Measurements from ENCODE around the gene HKDC1. TPM values are rescaled to one million over a fixed set of nuclear protein-coding genes. Genes with fewer than 3 reads are reported as not detected.
A peak's percentile ranks its signal among the peaks of the same experiment; 100 is the strongest.

The HKDC1 gene
- total and polyA plus RNA-seq, 10 of the 15 experiments (the other 5 are each of a cell fraction or from before 2014, with no cell fraction given): 0.04 to 0.34 (median 0.13) TPM; not detected in 5

DNA sequence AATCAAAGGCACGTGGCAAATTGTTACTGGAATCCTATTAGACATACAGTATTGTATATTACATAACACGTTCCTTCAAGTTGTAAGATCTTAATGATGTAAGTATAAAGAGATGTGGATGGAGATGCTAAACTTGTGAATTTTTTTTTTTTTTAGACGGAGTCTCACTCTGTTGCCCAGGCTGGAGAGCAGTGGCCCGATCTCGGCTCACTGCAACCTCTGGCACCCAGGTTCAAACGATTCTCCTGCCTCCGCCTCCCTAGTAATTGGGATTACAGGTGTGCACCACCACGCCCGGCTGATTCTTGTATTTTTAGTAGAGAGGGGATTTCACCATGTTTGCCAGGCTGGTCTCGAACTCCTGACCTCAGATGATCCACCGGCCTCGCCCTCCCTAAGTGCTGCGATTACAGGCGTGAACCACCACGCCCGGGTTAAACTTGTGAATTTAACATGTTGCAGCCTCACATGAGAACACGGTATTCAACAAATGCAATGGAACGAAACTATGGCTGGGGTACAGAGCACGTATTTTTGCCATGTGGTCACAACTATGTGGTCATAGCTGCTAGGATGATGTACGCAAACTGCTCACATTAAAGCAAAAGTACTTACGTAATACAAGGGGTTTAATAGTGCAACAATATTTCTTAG is 40.9 kb upstream of the HKDC1 start:
- ChIA-PET CTCF (no interaction called here), RAD21 (ENCODE audit: unreplicated experiment) (no interaction called here), SMC1A (ENCODE audit: uncharacterized antibody, unreplicated experiment) (interaction anchor here (1.0 to 1.7 kb wide), 3 partner anchors 21 to 174 kb away, joined by 3 to 4 read pairs (median 3); no protein-coding TSS in a partner anchor), POLR2A (no interaction called here)
- Histone ChIP-seq H2AFZ (ENCODE audit: control insufficient read depth, low read depth, low read length) (peak overlapping the region; percentile 99), H3K27ac (ENCODE audit: control insufficient read depth, insufficient read depth) (peak overlapping the region; percentile 98), H3K27me3 (replicated peaks in 1 of 2; ENCODE audit: control insufficient read depth in 2 of 2, insufficient read depth in 2 of 2, low read length in 1 of 2) (no peaks in the 10 kb centered on the region), H3K36me3 (ENCODE audit: control insufficient read depth in 2 of 2, insufficient read depth in 2 of 2, low read length in 1 of 2) (no peaks in the 10 kb centered on the region), H3K9ac (ENCODE audit: control insufficient read depth, insufficient read depth, low read length) (peak overlapping the region; percentile 97), H3K4me3 (peak overlapping the region; percentile 86), H3K9me3 (replicated peaks; ENCODE audit: control insufficient read depth, insufficient read depth, low read length) (no peaks in the 10 kb centered on the region), H4K20me1 (ENCODE audit: control insufficient read depth, insufficient read depth) (no peaks in the 10 kb centered on the region), H3K4me2 (ENCODE audit: control insufficient read depth, insufficient read depth) (peak overlapping the region; percentile 82), H3K4me1 (ENCODE audit: control insufficient read depth, insufficient read depth, low read length) (peaks cover 4% of the 10 kb centered on the region; the same call in 1 of the 2 replicates), H3K79me2 (ENCODE audit: control insufficient read depth, insufficient read depth, low read length) (peaks cover 35% of the 10 kb centered on the region)
- intact Hi-C loops (cut with micrococcal nuclease; ENCODE audit: unreplicated experiment) (no loop called here), in situ Hi-C loops (cut with MboI) (no loop called here)
- 25% methylated on average over 21 of the region's 21 CpGs for WGBS (ENCODE audit: insufficient coverage, insufficient replicate concordance, low lambda C conversion rate, missing lambda C conversion rate)
- FAIRE-seq (no peak), DNase-seq (ENCODE audit: low read depth, low spot score) (no peak), ATAC-seq (peak; percentile 36)
- BruUV-seq (replicated peaks): TSS peak; percentile 98
- TF ChIP-seq, protein P1, sequence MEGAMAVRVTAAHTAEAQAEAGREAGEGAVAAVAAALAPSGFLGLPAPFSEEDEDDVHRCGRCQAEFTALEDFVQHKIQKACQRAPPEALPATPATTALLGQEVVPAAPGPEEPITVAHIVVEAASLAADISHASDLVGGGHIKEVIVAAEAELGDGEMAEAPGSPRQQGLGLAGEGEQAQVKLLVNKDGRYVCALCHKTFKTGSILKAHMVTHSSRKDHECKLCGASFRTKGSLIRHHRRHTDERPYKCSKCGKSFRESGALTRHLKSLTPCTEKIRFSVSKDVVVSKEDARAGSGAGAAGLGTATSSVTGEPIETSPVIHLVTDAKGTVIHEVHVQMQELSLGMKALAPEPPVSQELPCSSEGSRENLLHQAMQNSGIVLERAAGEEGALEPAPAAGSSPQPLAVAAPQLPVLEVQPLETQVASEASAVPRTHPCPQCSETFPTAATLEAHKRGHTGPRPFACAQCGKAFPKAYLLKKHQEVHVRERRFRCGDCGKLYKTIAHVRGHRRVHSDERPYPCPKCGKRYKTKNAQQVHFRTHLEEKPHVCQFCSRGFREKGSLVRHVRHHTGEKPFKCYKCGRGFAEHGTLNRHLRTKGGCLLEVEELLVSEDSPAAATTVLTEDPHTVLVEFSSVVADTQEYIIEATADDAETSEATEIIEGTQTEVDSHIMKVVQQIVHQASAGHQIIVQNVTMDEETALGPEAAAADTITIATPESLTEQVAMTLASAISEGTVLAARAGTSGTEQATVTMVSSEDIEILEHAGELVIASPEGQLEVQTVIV (IDR thresholded peaks at IDR 0.05; ENCODE audit: borderline replicate concordance, partially characterized antibody): no peak
- no peak for TF ChIP-seq BCL3 (IDR thresholded peaks at IDR 0.05; ENCODE audit: borderline replicate concordance, insufficient read depth, low read depth, low read length, poor library complexity, severe bottlenecking)
- TF ChIP-seq, protein P2, sequence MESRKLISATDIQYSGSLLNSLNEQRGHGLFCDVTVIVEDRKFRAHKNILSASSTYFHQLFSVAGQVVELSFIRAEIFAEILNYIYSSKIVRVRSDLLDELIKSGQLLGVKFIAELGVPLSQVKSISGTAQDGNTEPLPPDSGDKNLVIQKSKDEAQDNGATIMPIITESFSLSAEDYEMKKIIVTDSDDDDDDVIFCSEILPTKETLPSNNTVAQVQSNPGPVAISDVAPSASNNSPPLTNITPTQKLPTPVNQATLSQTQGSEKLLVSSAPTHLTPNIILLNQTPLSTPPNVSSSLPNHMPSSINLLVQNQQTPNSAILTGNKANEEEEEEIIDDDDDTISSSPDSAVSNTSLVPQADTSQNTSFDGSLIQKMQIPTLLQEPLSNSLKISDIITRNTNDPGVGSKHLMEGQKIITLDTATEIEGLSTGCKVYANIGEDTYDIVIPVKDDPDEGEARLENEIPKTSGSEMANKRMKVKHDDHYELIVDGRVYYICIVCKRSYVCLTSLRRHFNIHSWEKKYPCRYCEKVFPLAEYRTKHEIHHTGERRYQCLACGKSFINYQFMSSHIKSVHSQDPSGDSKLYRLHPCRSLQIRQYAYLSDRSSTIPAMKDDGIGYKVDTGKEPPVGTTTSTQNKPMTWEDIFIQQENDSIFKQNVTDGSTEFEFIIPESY (IDR thresholded peaks at IDR 0.05): no peak
- no peak for TF ChIP-seq TCF12 (IDR thresholded peaks at IDR 0.05; ENCODE audit: low read depth, low read length)
- no peak for TF ChIP-seq ZBED1 (IDR thresholded peaks at IDR 0.05; ENCODE audit: borderline replicate concordance)
- no peak for TF ChIP-seq STAT1 (conservative IDR thresholded peaks at IDR 0.05)
- no peak for TF ChIP-seq ZSCAN29 (IDR thresholded peaks at IDR 0.05)
- TF ChIP-seq BACH1 (IDR thresholded peaks at IDR 0.05; ENCODE audit: borderline replicate concordance): no peak
- no peak for TF ChIP-seq ZNF274 (IDR thresholded peaks at IDR 0.05; ENCODE audit: insufficient read depth, insufficient read length)
- TF ChIP-seq TCF7 (IDR thresholded peaks at IDR 0.05; ENCODE audit: borderline replicate concordance): 0 out of 2 replicates have a peak, but pooled peaks have one; percentile 16
- no peak for TF ChIP-seq HDAC6 (IDR thresholded peaks at IDR 0.05; ENCODE audit: unreplicated experiment)
- TF ChIP-seq MYC (IDR thresholded peaks at IDR 0.05; ENCODE audit: insufficient read depth, insufficient read length, insufficient replicate concordance, low read length, severe bottlenecking): no peak
- TF ChIP-seq RCOR1 (conservative IDR thresholded peaks at IDR 0.05; ENCODE audit: low read depth, low read length): no peak
- TF ChIP-seq CREM (IDR thresholded peaks at IDR 0.05; ENCODE audit: low read depth): peak; percentile 48; the same call in 1 of the 2 replicates
- TF ChIP-seq, protein P3, sequence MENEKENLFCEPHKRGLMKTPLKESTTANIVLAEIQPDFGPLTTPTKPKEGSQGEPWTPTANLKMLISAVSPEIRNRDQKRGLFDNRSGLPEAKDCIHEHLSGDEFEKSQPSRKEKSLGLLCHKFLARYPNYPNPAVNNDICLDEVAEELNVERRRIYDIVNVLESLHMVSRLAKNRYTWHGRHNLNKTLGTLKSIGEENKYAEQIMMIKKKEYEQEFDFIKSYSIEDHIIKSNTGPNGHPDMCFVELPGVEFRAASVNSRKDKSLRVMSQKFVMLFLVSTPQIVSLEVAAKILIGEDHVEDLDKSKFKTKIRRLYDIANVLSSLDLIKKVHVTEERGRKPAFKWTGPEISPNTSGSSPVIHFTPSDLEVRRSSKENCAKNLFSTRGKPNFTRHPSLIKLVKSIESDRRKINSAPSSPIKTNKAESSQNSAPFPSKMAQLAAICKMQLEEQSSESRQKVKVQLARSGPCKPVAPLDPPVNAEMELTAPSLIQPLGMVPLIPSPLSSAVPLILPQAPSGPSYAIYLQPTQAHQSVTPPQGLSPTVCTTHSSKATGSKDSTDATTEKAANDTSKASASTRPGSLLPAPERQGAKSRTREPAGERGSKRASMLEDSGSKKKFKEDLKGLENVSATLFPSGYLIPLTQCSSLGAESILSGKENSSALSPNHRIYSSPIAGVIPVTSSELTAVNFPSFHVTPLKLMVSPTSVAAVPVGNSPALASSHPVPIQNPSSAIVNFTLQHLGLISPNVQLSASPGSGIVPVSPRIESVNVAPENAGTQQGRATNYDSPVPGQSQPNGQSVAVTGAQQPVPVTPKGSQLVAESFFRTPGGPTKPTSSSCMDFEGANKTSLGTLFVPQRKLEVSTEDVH (IDR thresholded peaks at IDR 0.05; ENCODE audit: low read depth, partially characterized antibody): no peak

Data from GM12878 (cell line).